HG02884 (cell line): ENCODE data around the gene SYCE3.
A peak's percentile ranks its signal among the peaks of the same experiment; 100 is the strongest.

Experiments
- ATAC-seq: cut with Tn5 transposase; IDR thresholded peaks from one replicate; pipeline ENCODE4 v1.9.1; 2021; ENCODE audit warnings: mild to moderate bottlenecking, moderate library complexity; ENCODE audit not compliant: unreplicated experiment

Gene SYCE3

GRCh38 chr22:50532824-50533796 is 29.6 kb downstream of the SYCE3 start:
- ATAC-seq, result no peak

DNA sequence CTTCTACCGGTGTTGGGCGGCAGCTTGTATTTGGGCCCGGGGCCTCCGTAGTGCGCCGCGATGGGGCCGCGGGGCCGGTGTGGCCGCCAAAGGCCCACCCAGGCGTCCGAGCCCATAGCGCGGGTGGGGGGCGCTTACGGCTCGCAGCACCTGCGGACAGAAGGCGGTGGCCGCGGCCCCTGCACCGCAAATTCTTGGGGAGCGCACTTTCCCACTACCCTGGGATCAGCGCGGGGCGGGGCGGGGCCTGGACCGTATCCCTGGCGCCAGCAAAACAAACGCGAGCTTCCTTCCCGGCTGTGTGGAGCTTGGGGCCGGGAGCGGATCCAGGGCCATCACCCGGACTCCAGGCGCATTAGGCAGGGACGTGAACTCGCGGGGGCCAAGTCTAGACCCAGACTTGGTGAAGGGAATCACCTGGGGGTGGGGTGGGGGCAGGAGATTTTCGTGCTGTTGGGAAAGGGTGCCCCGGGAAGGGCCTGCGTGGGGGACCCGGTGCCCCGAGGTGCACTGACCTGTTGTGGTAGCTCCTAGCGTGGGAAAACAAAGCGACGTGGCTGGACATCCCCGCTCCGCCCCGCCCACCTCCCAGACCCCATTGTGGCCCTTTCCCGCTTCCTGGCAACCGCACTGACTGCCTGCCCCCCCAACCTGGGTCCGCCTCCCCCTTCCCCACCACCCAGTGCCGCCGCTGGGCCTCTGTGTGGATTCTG is 30.6 kb downstream of the SYCE3 start:
- no peak for ATAC-seq

- ATAC-seq, result no peak
Observed at GRCh38 chr22:50531546-50531961, 31.2 kb downstream of the SYCE3 start.

DNA sequence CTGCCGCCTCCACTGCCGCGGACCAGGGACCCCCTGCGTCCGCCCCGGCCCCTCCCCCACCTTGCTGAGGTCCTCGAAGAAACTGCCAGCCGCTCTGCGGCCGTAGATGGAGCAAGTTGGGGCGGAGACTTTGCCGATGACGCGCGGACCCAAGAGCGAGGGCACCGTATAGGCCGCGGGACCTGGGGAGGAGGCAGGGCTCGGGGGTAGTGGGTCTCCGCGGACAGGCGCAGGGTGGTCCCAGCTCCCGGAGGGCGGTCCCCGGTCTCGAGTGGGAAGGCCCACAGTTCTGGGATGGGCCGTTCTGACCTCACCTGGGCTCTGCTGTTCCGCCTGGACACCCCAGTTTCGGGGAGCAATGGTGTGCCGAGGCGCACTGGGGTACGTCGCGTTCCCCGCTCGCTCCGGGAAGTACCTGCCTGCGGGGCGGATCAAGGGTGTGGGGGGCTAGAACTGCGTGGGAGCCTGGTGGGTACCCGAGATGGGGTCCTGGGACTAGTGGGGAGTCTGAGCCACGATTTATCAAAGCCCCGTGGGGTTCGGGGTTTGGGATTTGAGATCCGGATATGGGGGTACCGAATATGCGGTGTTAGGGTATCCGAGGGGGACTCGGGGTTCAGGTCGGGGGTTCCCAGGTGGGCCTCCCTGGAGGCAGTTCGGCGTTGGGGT is 31.7 kb downstream of the SYCE3 start:
- ATAC-seq, result no peak

GRCh38 chr22:50530580-50530876 is 32.2 kb downstream of the SYCE3 start:
- ATAC-seq, result no peak

- no peak for ATAC-seq
Observed at GRCh38 chr22:50529897-50530579, 32.7 kb downstream of the SYCE3 start, which contains the start of gene TYMP. TYMP (minus strand) TSS chr22:50530012; CDS start chr22:50529709, 303 bp downstream.

GRCh38 chr22:50529416-50529896 is 33.3 kb downstream of the SYCE3 start:
- ATAC-seq, result no peak

DNA sequence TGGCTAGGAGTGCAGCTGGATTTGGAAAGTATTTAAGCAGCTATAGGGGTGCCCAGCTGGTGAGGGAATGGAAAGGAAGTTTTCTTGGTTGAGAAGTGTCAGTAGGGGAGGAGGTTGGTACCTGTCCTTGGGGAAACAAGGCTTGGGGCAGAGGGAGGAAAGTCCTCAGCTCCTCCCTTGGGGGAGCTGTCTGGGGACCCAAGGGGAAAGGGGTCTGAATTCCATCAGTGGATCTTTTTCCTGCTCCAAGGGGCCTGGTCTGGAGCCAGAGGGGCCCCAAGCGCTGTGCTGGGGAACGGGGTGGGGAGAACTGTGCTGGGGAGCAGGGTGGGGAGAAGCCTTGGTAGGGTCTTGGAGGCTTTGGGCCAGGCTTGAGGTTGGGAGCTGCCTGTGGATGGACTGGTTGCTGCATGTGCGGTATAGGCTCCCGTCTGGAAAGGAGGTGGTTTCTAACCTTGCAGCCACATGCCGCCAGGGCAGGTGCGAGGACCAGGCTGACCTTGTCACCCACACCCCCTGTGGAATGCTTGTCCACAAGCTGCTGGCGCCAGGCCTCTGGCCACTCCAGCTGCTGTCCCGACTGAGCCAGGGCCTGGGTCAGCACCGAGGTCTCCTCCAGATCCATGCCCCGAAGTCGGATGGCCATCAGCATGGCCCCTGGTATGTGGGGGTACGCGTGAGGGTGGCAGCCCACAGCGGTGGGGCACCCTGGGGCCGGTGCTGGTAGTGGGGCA is 33.9 kb downstream of the SYCE3 start:
- no peak for ATAC-seq

GRCh38 chr22:50527921-50528681 is 34.6 kb downstream of the SYCE3 start:
- no peak for ATAC-seq

GRCh38 chr22:50526834-50527801 is 35.6 kb downstream of the SYCE3 start:
- no peak for ATAC-seq

GRCh38 chr22:50526108-50526833 is 36.4 kb downstream of the SYCE3 start:
- peak; percentile 27 for ATAC-seq

GRCh38 chr22:50525858-50526107 is 36.9 kb downstream of the SYCE3 start:
- ATAC-seq, result peak; percentile 21

DNA sequence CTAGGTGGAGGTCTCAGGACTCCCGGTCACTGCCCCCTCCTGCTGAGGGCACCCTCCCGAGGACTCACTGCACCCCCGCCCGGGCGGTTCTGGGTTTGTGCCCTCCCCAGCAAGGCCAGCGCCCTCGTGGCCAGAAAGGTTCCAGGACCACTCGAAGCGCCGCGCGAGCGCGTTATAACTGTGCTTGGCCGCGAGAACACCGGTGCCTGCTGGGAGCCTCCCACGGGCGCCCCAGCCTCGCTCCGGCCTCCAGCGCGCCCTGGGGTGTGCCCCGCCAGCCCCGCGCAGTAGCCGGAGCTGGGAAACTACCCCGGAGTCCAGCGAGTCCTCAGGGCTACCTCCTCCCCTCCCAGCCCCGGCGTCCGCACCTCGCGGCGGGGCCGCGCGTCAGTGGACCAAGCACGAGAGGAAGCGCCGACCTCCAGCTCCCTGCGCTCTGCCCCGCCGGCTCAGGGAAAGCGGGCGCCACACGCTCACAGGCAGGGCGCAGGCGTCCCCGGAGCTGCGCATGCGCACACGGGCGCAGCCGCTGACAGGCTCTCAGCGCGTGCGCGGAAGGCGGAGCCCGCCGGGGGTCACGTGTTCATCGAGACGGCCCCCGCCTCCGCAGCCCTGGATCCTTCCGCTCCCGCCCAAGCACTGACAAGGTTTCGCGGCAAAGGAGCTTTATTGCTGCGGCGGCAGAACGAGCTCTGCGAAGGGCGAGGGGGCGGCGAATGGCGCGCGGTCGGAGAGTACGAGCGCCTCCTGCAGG is 37.4 kb downstream of the SYCE3 start, which contains the start of gene SCO2:
TSS of gene SCO2 (minus strand) at position 495 of the 754 bp plus-strand sequence. CDS start 1,187 bp downstream, outside the sequence.
- ATAC-seq, result peak; percentile 37

DNA sequence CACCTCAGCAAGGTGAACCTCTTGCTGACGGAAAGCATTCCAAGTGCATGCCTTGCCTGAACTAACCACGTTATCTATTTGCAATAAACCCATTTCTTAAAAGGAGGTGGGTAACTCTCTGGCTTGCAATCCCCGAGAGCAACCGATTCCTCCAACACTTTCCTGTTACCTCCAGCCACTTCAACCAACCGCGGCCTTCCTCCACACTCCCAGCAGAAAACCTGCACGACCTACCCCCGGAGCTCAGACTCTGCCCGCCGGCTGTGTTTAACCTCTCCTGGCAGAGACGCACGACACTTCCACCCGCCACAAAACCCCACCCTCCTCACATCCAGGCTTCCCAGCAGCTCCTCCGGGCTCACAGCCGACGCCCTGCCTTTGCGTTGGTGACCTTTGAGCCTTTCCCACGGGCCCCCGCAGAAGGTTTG is 38.0 kb downstream of the SYCE3 start:
- no peak for ATAC-seq

GRCh38 chr22:50523806-50524675 is 38.7 kb downstream of the SYCE3 start:
- ATAC-seq, result no peak

GRCh38 chr22:50523458-50523805 is 39.3 kb downstream of the SYCE3 start:
- no peak for ATAC-seq
